HepG2 (cell line): ENCODE measurements around the gene ANG. TPM values are rescaled to one million over a fixed set of nuclear protein-coding genes. Genes with fewer than 3 reads are reported as not detected.

Experiments
- FLYWCH1 ChIP-seq: sonication (generic); formaldehyde crosslinking; IDR thresholded peaks from 2 replicates; pipeline ENCODE4 v1.8.1; 2023; ENCODE audit warnings: mild to moderate bottlenecking, missing genetic modification reagents
- HCFC1 ChIP-seq: fragments of 150-350 bp; IDR thresholded peaks from 2 replicates; pipeline ENCODE4 v1.6.1; 2014; ENCODE audit warnings: low read depth, low read length
- HNF4A ChIP-seq: sonication (generic); formaldehyde crosslinking; IDR thresholded peaks from 2 replicates; pipeline ENCODE4 v1.4.0; 2020; ENCODE audit warnings: missing genetic modification reagents
- NBN ChIP-seq: fragments of 450-650 bp; conservative IDR thresholded peaks from 2 replicates; pipeline ENCODE4 v1.6.1; 2017
- NPAS2 ChIP-seq: sonication (generic); formaldehyde crosslinking; IDR thresholded peaks from 2 replicates; pipeline ENCODE4 v1.8.0; 2022; ENCODE audit warnings: mild to moderate bottlenecking, missing genetic modification reagents, borderline replicate concordance
- NR2F2 ChIP-seq: IDR thresholded peaks from 2 replicates; pipeline ENCODE4 v1.6.1; 2012; ENCODE audit warnings: low read depth, inconsistent platforms, borderline replicate concordance
- ONECUT2 ChIP-seq: sonication (generic); formaldehyde crosslinking; IDR thresholded peaks from 2 replicates; pipeline ENCODE4 v1.4.0; 2020; ENCODE audit warnings: missing genetic modification reagents
- POGK ChIP-seq: sonication (generic); formaldehyde crosslinking; conservative IDR thresholded peaks from 2 replicates; pipeline ENCODE4 v1.8.0; 2022; ENCODE audit warnings: mild to moderate bottlenecking, moderate library complexity, missing genetic modification reagents
- SIX1 ChIP-seq: sonication (generic); formaldehyde crosslinking; IDR thresholded peaks from 2 replicates; pipeline ENCODE4 v1.4.0; 2020; ENCODE audit warnings: missing genetic modification reagents, borderline replicate concordance
- SMC3 ChIP-seq: IDR thresholded peaks from 2 replicates; pipeline ENCODE4 v1.6.1; 2011; ENCODE audit warnings: low read length, improper control_type of control experiment
- SUZ12 ChIP-seq: fragments of 150-350 bp; IDR thresholded peaks from 2 replicates; pipeline ENCODE4 v1.6.1; 2014; ENCODE audit warnings: low read depth, low read length
- ZFP62 ChIP-seq: sonication (generic); formaldehyde crosslinking; IDR thresholded peaks from 2 replicates; pipeline ENCODE4 v1.4.0; 2020; ENCODE audit warnings: missing genetic modification reagents
- ZNF224 ChIP-seq: sonication (generic); formaldehyde crosslinking; IDR thresholded peaks from 2 replicates; pipeline ENCODE4 v1.5.0; 2020; ENCODE audit warnings: mild to moderate bottlenecking, missing genetic modification reagents
- ZNF24 ChIP-seq: fragments of 450-650 bp; IDR thresholded peaks from 2 replicates; pipeline ENCODE4 v1.6.1; 2017; ENCODE audit warnings: antibody characterized with exemption, mild to moderate bottlenecking
- ZNF335 ChIP-seq: sonication (generic); formaldehyde crosslinking; IDR thresholded peaks from 2 replicates; pipeline ENCODE4 v1.4.0; 2020; ENCODE audit warnings: missing genetic modification reagents
- ZNF709 ChIP-seq: sonication (generic); formaldehyde crosslinking; IDR thresholded peaks from 2 replicates; pipeline ENCODE4 v1.5.0; 2020; ENCODE audit warnings: mild to moderate bottlenecking, missing genetic modification reagents
- ZNF720 ChIP-seq: sonication (generic); formaldehyde crosslinking; IDR thresholded peaks from 2 replicates; pipeline ENCODE4 v1.4.0; 2020; ENCODE audit warnings: missing genetic modification reagents
- ZNF770 ChIP-seq: sonication (generic); formaldehyde crosslinking; IDR thresholded peaks from 2 replicates; pipeline ENCODE4 v1.5.0; 2020; ENCODE audit warnings: mild to moderate bottlenecking, missing genetic modification reagents
- ZNF780A ChIP-seq: sonication (generic); formaldehyde crosslinking; IDR thresholded peaks from 2 replicates; pipeline ENCODE4 v1.8.0; 2022; ENCODE audit warnings: mild to moderate bottlenecking, missing genetic modification reagents, moderate library complexity
- polyA plus RNA-seq, 8 experiments: library from polyadenylated mRNA; depleted of rRNA in 3 of 8; stranded (reverse) in 7 of 8; unstranded in 1 of 8; fragments of >200 nt; fragmentation: Illumina TruSeq in 4 of 8; extraction: Trizol in 4 of 8; gene quantifications; 2 replicates each; pipeline versions ENCODE4 v1.2.1 to v1.2.3, GENCODE V29; 2011 to 2016; ENCODE audit warnings: low read depth in 4 of 8, missing spikeins in 1 of 8, mixed read lengths in 1 of 8; ENCODE audit not compliant: insufficient read depth in 1 of 8
- total RNA-seq, 5 experiments: library from RNA; depleted of rRNA; stranded (reverse); fragments of >200 nt; fragmentation: Illumina TruSeq; extraction: Trizol; gene quantifications; 2 replicates each; pipeline ENCODE4 v1.2.3, GENCODE V29; 2016; ENCODE audit warnings: low read depth in 1 of 5
- TF ChIP-seq, protein P1 (sequence below): sonication (generic); formaldehyde crosslinking; IDR thresholded peaks from 2 replicates; pipeline ENCODE4 v1.4.0; 2020; ENCODE audit warnings: missing genetic modification reagents; ENCODE audit errors: not compliant biosample characterization
- TF ChIP-seq, protein P2 (sequence below): sonication (generic); formaldehyde crosslinking; IDR thresholded peaks from 2 replicates; pipeline ENCODE4 v1.4.0; 2020; ENCODE audit warnings: missing genetic modification reagents, mild to moderate bottlenecking, borderline replicate concordance
- TF ChIP-seq, protein P3 (sequence below): sonication (generic); formaldehyde crosslinking; IDR thresholded peaks from 2 replicates; pipeline ENCODE4 v1.8.0; 2023; ENCODE audit warnings: mild to moderate bottlenecking, missing genetic modification reagents

The ANG gene
- total and polyA plus RNA-seq, 2 of the 13 experiments (the other 11 are each of a cell fraction or from before 2014, with no cell fraction given): 83.6 to 401 TPM

DNA sequence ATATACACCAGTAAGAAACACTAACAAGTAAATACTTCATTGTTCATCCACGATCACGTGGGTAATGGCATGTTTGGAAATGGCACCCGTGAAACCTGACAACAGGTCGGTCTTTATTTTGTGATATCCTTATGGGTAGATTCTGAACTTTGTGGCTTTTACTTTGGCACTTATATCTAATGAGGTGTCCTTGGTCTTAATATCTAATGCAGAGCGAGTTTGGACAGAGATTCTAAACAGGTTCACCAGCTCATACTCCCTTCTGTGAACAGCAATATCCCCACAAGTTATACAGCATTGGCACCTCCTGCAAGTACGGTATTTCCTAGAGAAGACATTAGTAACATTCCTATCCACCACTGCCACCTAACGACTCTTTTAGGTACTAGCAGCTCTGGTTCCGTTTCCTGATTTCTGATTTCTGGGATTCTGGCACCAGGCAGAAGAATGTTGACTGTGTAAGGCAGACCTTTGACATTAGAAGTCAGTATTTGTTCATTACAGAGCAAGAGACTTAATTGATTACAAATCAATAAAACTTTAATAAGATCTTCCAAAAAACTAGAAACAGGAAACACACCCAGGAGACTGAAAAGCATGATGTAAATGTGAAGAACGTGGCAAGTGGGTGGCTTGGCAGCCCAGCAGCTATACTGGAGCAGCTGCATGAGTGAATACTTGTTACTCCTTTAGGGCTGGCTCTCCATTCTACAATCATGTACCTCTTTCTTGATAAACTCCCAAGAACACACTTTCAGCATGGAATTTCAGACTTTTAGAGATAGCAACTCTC, 2.5 kb downstream of the ANG start (continued):
- TF ChIP-seq FLYWCH1 (CRISPR knock-in tag): no peak
- TF ChIP-seq, protein P1, sequence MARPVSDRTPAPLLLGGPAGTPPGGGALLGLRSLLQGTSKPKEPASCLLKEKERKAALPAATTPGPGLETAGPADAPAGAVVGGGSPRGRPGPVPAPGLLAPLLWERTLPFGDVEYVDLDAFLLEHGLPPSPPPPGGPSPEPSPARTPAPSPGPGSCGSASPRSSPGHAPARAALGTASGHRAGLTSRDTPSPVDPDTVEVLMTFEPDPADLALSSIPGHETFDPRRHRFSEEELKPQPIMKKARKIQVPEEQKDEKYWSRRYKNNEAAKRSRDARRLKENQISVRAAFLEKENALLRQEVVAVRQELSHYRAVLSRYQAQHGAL (CRISPR knock-in tag): no peak
- TF ChIP-seq ZFP62 (CRISPR knock-in tag): no peak
- no peak for TF ChIP-seq SUZ12
- no peak for TF ChIP-seq SIX1 (CRISPR knock-in tag)
- no peak for TF ChIP-seq ZNF224 (CRISPR knock-in tag)
- TF ChIP-seq, protein P2, sequence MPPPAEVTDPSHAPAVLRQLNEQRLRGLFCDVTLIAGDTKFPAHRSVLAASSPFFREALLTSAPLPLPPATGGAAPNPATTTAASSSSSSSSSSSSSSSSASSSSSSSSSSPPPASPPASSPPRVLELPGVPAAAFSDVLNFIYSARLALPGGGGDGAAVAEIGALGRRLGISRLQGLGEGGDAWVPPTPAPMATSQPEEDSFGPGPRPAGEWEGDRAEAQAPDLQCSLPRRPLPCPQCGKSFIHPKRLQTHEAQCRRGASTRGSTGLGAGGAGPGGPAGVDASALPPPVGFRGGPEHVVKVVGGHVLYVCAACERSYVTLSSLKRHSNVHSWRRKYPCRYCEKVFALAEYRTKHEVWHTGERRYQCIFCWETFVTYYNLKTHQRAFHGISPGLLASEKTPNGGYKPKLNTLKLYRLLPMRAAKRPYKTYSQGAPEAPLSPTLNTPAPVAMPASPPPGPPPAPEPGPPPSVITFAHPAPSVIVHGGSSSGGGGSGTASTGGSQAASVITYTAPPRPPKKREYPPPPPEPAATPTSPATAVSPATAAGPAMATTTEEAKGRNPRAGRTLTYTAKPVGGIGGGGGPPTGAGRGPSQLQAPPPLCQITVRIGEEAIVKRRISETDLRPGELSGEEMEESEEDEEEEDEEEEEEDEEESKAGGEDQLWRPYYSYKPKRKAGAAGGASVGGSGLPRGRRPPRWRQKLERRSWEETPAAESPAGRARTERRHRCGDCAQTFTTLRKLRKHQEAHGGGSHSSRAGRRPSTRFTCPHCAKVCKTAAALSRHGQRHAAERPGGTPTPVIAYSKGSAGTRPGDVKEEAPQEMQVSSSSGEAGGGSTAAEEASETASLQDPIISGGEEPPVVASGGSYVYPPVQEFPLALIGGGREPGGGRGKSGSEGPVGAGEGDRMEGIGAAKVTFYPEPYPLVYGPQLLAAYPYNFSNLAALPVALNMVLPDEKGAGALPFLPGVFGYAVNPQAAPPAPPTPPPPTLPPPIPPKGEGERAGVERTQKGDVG: no peak
- TF ChIP-seq, protein P3, sequence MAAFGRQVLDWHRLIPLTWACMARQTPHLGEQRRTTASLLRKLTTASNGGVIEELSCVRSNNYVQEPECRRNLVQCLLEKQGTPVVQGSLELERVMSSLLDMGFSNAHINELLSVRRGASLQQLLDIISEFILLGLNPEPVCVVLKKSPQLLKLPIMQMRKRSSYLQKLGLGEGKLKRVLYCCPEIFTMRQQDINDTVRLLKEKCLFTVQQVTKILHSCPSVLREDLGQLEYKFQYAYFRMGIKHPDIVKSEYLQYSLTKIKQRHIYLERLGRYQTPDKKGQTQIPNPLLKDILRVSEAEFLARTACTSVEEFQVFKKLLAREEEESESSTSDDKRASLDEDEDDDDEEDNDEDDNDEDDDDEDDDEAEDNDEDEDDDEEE: no peak
- TF ChIP-seq ZNF709: no peak
- TF ChIP-seq POGK (CRISPR knock-in tag): peak; percentile 49; the same call in 1 of the 2 replicates
- no peak for TF ChIP-seq ZNF770
- no peak for TF ChIP-seq HCFC1
- no peak for TF ChIP-seq ZNF335 (CRISPR knock-in tag)
- TF ChIP-seq SMC3: peak; percentile 94
- TF ChIP-seq ONECUT2 (CRISPR knock-in tag): no peak; the same call in 1 of the 2 replicates
- TF ChIP-seq HNF4A (CRISPR knock-in tag): no peak
- no peak for TF ChIP-seq ZNF780A (CRISPR knock-in tag)
- TF ChIP-seq ZNF24: no peak
- TF ChIP-seq NPAS2 (CRISPR knock-in tag): no peak
- TF ChIP-seq ZNF720 (CRISPR knock-in tag): no peak
- TF ChIP-seq NBN: no peak
- TF ChIP-seq NR2F2: no peak
